RWPE1 (cell line): ENCODE measurements around the gene PDCD1.

Source experiments
- CTCF ChIA-PET: fragments of 350-600 bp; sonication (Branson Sonifier 250); formaldehyde crosslinking; extraction: SDS; loops from one replicate; lab custom pipeline; 2021; lab: Yijun Ruan, JAX
- POLR2A ChIA-PET: fragments of 400-600 bp; formaldehyde crosslinking; extraction: SDS; loops from one replicate; lab custom pipeline; 2020; ENCODE audit warnings: antibody characterized with exemption; ENCODE audit not compliant: low non-redundant PET; lab: Yijun Ruan, JAX
- DNase-seq: peaks from one replicate; pipeline ENCODE4 v3.0.0; 2012; ENCODE audit warnings: low spot score
- H3K27ac ChIP-seq: fragments of 450-650 bp; 2 replicates; pipeline ENCODE4 v1.5.1; 2017
- TF ChIP-seq, protein P1 (sequence below): fragments of 450-650 bp; conservative IDR thresholded peaks from 2 replicates; pipeline ENCODE4 v1.5.1; 2017; ENCODE audit warnings: low read depth, mild to moderate bottlenecking

The PDCD1 gene

DNA sequence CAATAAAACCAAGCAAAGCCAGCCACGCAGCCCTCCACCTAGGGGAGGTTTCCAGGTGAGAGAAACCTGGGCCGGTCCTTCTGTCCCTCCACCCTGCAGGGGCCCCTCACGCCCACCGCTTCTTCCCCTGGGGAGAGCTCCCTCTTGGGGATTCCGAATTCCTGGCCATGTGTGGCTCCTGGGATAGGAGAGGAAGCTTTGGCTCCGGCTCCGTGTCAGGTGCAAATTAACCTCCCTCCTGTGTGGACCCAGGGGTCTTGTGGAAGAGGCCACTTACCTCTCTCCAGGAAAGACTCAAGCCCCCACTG, 15.1 kb upstream of the PDCD1 start:
- H3K27ac ChIP-seq, result no peak overlapping the region
- ChIA-PET CTCF (no interaction called here), POLR2A (no interaction called here)
- no peak for DNase-seq
- TF ChIP-seq, protein P1, sequence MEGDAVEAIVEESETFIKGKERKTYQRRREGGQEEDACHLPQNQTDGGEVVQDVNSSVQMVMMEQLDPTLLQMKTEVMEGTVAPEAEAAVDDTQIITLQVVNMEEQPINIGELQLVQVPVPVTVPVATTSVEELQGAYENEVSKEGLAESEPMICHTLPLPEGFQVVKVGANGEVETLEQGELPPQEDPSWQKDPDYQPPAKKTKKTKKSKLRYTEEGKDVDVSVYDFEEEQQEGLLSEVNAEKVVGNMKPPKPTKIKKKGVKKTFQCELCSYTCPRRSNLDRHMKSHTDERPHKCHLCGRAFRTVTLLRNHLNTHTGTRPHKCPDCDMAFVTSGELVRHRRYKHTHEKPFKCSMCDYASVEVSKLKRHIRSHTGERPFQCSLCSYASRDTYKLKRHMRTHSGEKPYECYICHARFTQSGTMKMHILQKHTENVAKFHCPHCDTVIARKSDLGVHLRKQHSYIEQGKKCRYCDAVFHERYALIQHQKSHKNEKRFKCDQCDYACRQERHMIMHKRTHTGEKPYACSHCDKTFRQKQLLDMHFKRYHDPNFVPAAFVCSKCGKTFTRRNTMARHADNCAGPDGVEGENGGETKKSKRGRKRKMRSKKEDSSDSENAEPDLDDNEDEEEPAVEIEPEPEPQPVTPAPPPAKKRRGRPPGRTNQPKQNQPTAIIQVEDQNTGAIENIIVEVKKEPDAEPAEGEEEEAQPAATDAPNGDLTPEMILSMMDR, result no peak

DNA sequence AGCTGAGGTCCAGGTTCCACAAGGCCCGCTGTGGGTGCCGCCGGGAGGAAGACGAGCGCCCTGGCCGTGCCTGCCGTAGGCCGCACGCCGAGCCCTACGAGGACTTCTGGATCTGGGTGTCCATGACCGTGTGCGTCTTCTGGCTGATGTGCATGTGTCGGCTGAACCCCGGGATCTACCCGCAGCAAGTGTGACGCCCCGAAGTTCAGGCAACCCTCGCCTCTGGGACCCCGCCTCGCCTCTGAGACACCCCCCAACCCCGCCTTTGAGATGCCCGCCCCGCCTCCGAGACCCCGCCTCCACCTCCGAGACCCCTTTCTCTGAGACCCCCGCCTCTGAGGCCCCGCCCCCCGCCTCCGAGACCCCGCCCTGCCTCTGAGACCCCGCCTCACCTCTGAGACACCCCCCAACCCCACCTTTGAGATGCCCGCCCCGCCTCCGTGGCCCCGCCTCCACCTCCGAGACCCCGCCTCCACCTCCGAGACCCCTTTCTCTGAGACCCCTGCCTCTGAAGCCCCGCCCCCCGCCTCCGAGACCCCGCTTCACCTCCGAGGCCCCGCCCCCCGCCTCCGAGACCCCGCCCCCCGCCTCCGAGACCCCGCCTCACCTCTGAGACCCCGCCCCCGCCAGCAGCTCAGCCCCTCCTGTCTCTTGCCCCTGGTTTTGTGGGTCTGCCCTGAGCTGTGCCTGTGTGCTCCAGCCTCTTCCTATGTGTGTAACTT, 14.5 kb upstream of the PDCD1 start:
- DNase-seq, result no peak
- TF ChIP-seq, protein P1, result no peak
- H3K27ac ChIP-seq, result no peak overlapping the region
- ChIA-PET POLR2A (no interaction called here), CTCF (no interaction called here)

DNA sequence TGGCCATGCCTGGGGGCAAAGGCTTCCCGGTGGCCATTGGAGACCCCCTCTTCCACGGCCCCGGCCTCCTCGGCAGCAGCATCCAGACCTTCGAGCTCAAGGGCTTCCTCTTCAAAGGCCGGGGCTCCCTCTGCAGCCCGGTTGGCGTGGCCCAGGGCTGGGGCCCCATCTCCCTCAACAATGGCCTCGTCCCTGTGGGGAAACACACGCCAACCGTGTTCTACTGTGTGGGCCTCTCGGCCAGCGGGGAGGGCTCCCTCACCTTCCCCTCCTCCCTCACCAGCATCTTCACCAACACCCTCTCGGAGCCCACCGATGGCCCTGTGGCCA, 13.6 kb upstream of the PDCD1 start:
- ChIA-PET POLR2A (no interaction called here), CTCF (interaction anchor here (0.6 to 0.8 kb wide), 2 partner anchors 136 to 411 kb away, joined by 3 read pairs; no protein-coding TSS in a partner anchor)
- TF ChIP-seq, protein P1, result no peak
- DNase-seq, result no peak
- no peak overlapping the region for H3K27ac ChIP-seq

DNA sequence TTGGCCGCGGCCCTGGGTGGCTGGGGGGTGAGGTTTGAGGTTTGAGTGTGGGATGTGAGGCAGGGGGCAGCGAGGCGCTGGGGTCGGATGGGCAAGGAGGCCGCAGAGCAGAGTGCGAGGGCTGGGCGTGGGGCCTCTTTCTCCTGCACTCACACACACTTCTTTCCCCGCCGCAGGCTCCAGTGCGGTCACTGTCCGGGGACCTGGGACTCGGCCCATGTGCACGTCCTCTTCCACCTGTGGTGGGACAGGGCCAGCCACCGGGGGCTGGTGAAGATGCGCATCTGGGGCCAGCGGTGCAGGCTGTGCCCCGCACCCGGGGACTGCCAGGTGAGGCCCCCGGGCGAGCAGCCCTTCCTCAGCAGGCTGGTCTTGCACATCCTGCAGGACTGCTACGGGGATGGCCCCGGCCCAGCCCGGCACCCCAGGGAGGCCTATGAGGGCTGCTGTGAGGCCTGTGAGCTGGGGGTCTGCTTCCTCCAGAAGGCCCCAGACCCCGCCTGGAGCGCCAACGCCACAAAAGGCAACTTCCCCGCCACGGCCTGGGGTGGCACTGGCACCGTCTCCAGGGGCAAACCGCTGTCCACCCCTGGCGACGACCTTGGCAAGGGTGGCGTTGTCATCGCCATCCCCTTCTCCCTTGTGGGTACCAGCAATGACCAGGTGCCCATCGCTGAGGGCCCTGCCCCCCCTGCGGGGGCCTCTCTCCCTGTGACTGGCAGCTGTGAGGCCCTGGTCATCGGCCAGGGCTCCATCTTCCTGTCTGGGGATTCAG, 13.0 kb upstream of the PDCD1 start:
- DNase-seq, result no peak
- TF ChIP-seq, protein P1, result no peak
- POLR2A ChIA-PET, result no interaction called here
- CTCF ChIA-PET, result interaction anchor here (0.6 to 0.8 kb wide), 2 partner anchors 136 to 410 kb away, joined by 3 read pairs; no protein-coding TSS in a partner anchor
- no peak overlapping the region for H3K27ac ChIP-seq

DNA sequence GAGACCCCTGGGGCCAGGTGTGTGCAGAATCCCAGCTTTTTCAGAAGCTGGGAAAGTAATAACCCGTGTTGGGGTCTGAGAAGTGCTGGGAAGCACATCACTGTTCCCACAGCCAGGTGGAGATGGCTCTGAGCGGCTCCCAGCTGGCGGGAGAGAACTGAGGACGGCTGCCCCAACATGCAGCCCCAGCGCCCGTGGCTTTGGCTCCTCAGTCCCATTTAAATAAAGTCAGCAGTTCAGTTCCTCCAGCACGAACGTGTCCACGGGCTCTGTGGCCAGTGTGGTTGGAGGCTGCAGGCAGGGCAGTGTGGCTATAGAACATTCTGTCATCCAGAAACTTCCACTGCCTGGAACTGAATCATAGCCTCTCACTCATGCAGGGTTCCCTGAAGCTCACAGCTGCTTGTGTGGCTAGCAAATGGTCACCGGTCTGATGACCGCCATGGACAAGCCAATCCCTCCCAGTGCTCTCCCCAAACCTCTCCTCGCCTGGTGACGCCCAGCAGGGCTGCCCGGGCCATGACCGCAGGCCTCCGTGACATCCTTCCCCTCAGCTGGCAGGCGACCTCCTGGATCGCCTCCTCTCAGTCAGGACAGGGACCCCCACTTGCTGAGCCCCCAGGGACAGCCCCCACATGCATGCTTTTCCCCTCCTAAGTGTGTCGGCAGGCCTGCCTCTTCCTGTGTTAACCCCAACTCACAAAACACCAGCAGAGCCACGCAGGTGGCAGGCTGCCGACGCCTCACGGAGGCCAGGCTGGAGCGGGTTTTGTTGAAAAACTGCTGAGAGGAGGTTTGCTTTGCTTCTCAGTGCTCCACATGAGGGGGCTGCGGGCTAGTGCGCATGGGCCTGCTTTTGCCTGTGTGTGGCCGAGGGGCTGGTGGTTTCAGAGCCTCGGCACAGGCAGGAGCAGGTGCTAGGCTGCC, 12.2 kb upstream of the PDCD1 start:
- ChIA-PET CTCF (interaction anchor here (0.7 kb wide), 2 partner anchors 8 to 62 kb away, joined by 3 read pairs; no protein-coding TSS in a partner anchor), POLR2A (no interaction called here)
- no peak overlapping the region for H3K27ac ChIP-seq
- no peak for DNase-seq
- TF ChIP-seq, protein P1, result no peak

DNA sequence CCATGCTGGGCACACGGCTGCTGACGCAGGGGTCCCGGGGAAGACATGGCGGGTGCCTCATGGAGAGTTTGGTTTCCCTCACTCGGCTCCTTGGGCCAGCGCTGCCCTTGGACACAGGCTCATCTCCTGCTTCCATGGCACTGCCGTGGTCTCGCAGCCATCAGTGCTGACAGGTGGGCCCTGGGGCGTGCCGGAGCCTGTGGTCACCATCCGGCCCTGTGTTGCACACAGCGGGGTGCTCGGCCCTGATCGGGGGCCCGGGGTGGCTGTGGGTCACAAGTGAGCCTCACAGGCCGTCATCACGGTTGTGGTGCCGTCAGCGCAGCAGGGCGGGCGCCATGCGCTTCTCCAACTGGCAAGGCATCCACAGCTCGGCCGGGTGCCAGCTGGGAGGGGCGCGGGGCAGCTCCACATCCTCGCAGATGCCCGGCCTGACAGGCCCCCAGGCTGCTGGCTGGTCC, 11.4 kb upstream of the PDCD1 start:
- POLR2A ChIA-PET, result no interaction called here
- no peak for DNase-seq
- CTCF ChIA-PET, result interaction anchor here (0.7 kb wide), 1 partner anchor 9 kb away, joined by 3 read pairs; no protein-coding TSS in a partner anchor
- TF ChIP-seq, protein P1, result no peak
- H3K27ac ChIP-seq, result no peak overlapping the region
